ENCODE results near the gene TANGO6.

Gene TANGO6

DNA sequence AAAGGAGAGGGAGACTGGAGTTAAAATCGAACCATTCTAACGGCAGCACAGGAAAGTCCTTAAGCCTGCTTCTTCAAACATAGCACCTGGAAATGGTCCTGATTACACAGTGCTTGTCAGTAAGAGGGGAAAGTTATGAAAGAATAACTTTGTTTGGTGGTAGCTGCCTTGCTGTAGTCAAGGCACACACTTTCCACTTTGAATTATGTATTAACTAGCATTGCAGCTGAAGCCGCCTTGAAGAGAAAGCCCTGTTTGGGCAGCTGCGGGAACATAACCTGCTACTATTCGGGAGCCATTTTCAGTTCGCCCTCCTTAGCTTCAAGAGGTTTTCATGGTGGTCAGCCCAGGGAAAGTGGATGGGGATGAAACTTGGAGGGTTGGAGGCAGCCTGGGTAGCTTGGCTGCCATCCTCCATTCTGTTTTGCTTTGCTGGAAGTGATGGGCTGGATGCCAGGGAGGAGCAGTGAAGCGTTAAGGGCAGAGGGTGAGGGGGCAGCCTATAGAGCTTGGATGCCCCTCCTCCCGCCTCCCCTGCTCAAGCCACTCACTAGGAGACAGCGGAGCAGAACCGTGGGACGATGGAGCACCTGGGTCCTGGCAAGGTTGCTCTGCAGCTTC lies 256.9 kb downstream of the TANGO6 start:
- H3K36me3 ChIP-seq: no peaks in the 10 kb centered on the region
- no peaks in the 10 kb centered on the region for H3K4me1 ChIP-seq (ENCODE audit: control insufficient read depth in 1 of 2, insufficient read depth in 1 of 2, low read depth in 1 of 2, low read length in 1 of 2)
- H3K4me3 ChIP-seq (ENCODE audit: low read depth in 1 of 2, low read length in 1 of 2): no peak overlapping the region
- no peaks in the 10 kb centered on the region for H3K9me3 ChIP-seq
- peaks cover 43% of the 10 kb centered on the region for H3K27me3 ChIP-seq
- TF ChIP-seq, protein P1, sequence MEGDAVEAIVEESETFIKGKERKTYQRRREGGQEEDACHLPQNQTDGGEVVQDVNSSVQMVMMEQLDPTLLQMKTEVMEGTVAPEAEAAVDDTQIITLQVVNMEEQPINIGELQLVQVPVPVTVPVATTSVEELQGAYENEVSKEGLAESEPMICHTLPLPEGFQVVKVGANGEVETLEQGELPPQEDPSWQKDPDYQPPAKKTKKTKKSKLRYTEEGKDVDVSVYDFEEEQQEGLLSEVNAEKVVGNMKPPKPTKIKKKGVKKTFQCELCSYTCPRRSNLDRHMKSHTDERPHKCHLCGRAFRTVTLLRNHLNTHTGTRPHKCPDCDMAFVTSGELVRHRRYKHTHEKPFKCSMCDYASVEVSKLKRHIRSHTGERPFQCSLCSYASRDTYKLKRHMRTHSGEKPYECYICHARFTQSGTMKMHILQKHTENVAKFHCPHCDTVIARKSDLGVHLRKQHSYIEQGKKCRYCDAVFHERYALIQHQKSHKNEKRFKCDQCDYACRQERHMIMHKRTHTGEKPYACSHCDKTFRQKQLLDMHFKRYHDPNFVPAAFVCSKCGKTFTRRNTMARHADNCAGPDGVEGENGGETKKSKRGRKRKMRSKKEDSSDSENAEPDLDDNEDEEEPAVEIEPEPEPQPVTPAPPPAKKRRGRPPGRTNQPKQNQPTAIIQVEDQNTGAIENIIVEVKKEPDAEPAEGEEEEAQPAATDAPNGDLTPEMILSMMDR (IDR thresholded peaks at IDR 0.05): no peak
- no peak overlapping the region for H3K27ac ChIP-seq

DNA sequence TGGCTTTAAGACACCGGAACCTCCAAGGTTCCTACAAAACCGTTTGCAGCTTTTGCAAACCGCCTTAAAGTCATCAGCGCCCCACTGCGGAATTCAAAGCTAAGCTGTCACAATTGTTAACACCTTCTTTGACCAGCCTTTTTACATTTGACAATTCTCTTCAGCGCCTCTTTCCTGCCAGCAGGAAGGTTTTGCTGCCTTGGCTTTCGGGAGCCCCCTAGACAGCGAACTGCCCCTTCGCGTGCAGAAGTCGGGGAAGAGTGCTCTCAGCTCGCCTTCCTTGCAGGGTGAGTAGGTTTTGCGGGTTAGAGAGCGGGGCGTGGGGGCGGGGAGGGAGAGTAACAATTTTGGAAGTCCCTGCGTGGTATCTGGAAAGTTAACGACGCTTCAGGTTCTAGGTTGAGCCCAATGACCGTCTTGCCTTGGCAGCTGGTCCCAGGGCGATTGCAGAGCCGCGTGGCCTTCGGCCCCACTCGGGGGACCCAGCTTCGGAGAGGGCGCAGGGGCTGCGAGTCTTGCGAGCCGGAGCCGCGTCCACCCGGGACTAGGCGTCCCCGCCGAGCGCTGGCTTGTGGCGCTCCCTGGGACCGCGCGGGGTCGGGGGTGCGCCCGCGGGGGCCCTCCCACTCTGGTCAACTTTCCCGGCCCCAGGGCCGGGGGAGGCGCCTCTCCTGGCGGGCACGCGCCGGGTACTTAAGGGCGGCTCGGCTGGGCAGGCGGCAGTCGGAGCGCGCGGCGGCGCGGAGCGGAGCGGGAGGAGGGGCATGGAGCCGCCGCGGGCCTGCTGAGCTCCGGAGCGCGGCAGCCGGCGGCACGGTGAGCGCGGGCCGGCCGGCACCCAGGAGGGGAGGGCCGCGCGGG lies 262.4 kb downstream of the TANGO6 start, which contains the start of gene HAS3:
Gene HAS3 (plus strand): TSS at position 153 of the 861 bp plus-strand sequence. CDS start 3,743 bp downstream, outside the sequence.
- peak within 1 kb of the TSS; percentile 4 to 8 for H3K4me3 ChIP-seq (ENCODE audit: low read depth in 1 of 2, low read length in 1 of 2)
- peaks cover 81% of the 10 kb centered on the region for H3K27me3 ChIP-seq
- TF ChIP-seq, protein P1 (IDR thresholded peaks at IDR 0.05): no peak
- H3K36me3 ChIP-seq: peaks cover 17% of the 10 kb centered on the region
- H3K27ac ChIP-seq: no peak within 1 kb of the TSS
- no peaks in the 10 kb centered on the region for H3K9me3 ChIP-seq
- H3K4me1 ChIP-seq (ENCODE audit: control insufficient read depth in 1 of 2, insufficient read depth in 1 of 2, low read depth in 1 of 2, low read length in 1 of 2): peaks cover 19 to 24% of the 10 kb centered on the region in 2 experiments

DNA sequence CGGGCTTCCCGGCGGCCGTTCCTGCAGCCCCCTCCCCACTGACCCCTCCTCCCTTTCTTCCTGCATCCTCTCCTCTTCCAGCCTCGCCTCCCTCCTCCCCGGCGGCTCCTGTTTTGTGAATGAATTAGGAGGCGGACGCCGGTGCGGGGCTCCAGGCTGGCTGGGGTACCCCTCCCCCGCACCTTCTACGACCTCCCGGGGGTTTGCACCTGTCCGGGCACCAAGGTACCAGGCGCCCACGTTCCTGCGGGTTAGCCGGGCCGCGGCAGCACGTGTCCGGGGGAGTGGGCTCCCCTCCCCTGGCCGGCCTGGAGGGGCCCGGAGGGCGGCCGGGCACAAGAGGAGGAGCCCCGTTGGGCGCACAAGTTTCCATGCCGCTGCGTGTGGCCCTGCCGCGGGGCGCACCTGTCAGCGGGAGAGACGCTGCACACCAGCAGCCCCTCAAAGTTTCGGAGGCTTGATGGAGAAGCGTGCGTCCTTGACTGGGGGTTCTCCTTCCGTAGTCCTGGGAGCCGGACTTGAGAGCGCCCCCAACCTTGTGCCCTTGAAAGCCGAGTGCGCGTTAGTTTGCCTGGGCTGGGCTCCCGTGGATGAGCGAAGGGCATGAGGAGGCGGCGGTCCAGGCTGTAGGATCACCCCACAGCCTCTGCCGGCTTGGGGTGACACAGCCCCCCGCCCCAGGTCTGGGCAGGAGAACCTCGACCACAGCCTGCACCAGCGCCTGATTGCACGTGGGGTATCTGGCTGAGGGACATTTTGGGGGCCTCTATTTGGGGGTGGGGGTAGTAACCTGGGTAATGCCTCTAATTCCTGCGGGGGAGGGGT lies 263.4 kb downstream of the TANGO6 start:
- Histone ChIP-seq H3K27ac (no peak overlapping the region), H3K9me3 (no peaks in the 10 kb centered on the region), H3K36me3 (peaks cover 17% of the 10 kb centered on the region), H3K4me1 (ENCODE audit: control insufficient read depth in 1 of 2, insufficient read depth in 1 of 2, low read depth in 1 of 2, low read length in 1 of 2) (peaks cover 19 to 24% of the 10 kb centered on the region in 2 experiments), H3K4me3 (ENCODE audit: low read depth in 1 of 2, low read length in 1 of 2) (peak overlapping the region in 1 of 2 experiments; percentile 4), H3K27me3 (peaks cover 77% of the 10 kb centered on the region)
- TF ChIP-seq, protein P1 (IDR thresholded peaks at IDR 0.05): no peak

DNA sequence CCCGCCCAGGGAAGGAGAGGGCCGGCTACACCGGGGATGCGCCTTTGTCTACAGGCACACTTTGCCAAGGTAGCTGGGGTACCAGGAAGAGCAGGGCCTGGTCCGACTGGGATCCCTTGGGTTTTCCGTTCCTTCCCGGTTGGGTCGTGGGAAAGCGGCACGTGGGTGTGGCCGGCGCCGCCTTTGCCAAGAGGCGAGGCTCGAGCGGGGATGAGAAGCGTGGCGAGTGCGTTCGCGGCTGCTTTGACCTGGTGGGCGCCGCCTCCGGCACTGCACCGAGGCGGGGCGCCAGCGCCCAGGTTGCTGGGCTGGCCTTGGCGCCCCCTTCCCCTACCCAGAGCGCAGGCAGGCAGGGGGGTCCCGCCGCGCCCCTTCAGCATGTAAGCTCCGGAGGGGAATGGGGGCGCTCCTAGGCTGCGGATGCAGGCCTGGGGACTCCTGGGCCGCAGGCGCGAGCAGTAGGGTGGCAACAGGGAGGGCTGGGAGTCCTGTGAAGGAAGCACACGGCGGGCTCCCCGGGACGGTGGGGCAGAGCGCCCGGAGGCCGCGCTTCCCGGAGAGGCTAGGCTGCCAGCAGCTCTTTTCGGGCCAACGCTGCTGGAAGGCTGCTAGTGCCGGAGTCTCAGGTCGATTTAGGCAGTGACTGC lies 264.1 kb downstream of the TANGO6 start:
- TF ChIP-seq, protein P1 (IDR thresholded peaks at IDR 0.05): no peak
- Histone ChIP-seq H3K4me1 (ENCODE audit: control insufficient read depth in 1 of 2, insufficient read depth in 1 of 2, low read depth in 1 of 2, low read length in 1 of 2) (peaks cover 19 to 24% of the 10 kb centered on the region in 2 experiments), H3K9me3 (no peaks in the 10 kb centered on the region), H3K36me3 (peaks cover 17% of the 10 kb centered on the region), H3K27me3 (peaks cover 71% of the 10 kb centered on the region), H3K4me3 (ENCODE audit: low read depth in 1 of 2, low read length in 1 of 2) (no peak overlapping the region), H3K27ac (no peak overlapping the region)
